ENCODE measurements around the gene PODXL.

- TF ChIP-seq POLR2AphosphoS5 (IDR thresholded peaks at IDR 0.05; ENCODE audit: low read depth, low read length) (no peak), POLR2A (IDR thresholded peaks at IDR 0.05; ENCODE audit: low read depth, low read length) (no peak), TAF1 (IDR thresholded peaks at IDR 0.05; ENCODE audit: low read depth, low read length) (no peak), SPI1 (IDR thresholded peaks at IDR 0.05; ENCODE audit: low read depth, low read length) (no peak)
These were observed 652 bp upstream of the PODXL start for GRCh38 chr7:131556909-131557651.
